ENCODE data around the gene LIM2.

- TF ChIP-seq CTCF (IDR thresholded peaks at IDR 0.05; ENCODE audit: low read depth, low read length) (no peak), POLR2A (IDR thresholded peaks at IDR 0.05; ENCODE audit: extremely low read depth, insufficient read length) (no peak), MAX (IDR thresholded peaks at IDR 0.05; ENCODE audit: low read depth, low read length) (no peak), MYC (IDR thresholded peaks at IDR 0.05; ENCODE audit: low read depth, low read length) (no peak)
These were observed 33.0 kb downstream of the LIM2 start for GRCh38 chr19:51354742-51355148.

All from NB4 (cell line).